Measurements from ENCODE around the gene CES5A.
A peak's percentile ranks its signal among the peaks of the same experiment; 100 is the strongest.
"Not testable (repeated sequence)": the region's sequence is repeated elsewhere in the genome, so short reads cannot be mapped to it uniquely, and the experiment has no call there.

CES5A gene

GRCh38 chr16:55809851-55810250 is 65.3 kb downstream of the CES5A start:
- Histone ChIP-seq H3K27ac (no peak overlapping the region), H3K4me3 (no peak overlapping the region)
- TF ChIP-seq, protein P1, sequence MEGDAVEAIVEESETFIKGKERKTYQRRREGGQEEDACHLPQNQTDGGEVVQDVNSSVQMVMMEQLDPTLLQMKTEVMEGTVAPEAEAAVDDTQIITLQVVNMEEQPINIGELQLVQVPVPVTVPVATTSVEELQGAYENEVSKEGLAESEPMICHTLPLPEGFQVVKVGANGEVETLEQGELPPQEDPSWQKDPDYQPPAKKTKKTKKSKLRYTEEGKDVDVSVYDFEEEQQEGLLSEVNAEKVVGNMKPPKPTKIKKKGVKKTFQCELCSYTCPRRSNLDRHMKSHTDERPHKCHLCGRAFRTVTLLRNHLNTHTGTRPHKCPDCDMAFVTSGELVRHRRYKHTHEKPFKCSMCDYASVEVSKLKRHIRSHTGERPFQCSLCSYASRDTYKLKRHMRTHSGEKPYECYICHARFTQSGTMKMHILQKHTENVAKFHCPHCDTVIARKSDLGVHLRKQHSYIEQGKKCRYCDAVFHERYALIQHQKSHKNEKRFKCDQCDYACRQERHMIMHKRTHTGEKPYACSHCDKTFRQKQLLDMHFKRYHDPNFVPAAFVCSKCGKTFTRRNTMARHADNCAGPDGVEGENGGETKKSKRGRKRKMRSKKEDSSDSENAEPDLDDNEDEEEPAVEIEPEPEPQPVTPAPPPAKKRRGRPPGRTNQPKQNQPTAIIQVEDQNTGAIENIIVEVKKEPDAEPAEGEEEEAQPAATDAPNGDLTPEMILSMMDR (IDR thresholded peaks at IDR 0.05) = no peak
- DNase-seq (ENCODE audit: low spot score) = peak; percentile 66

DNA sequence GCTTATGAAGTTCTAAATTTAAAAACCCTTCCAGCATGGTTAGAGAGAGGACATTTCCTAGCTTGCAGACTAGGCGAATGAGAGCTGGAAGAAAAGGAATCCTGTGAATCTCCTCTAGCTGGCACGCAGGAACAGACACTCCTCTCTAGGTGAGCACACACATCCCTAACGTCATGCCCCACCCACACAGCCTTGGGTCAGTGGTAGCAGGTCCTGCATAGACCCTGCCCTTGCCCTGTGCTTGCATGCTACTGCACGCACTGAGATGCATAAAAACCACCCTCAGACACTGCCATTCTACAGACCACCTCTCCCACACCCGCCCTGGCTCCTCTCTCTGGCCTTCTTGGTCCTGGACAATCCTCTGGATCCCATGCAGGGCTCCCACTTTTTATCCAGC is 65.8 kb downstream of the CES5A start:
- no peak overlapping the region for H3K27ac ChIP-seq
- H3K4me3 ChIP-seq = no peak overlapping the region
- peak; percentile 22 for DNase-seq (ENCODE audit: low spot score)
- TF ChIP-seq, protein P1 (IDR thresholded peaks at IDR 0.05) = no peak

DNA sequence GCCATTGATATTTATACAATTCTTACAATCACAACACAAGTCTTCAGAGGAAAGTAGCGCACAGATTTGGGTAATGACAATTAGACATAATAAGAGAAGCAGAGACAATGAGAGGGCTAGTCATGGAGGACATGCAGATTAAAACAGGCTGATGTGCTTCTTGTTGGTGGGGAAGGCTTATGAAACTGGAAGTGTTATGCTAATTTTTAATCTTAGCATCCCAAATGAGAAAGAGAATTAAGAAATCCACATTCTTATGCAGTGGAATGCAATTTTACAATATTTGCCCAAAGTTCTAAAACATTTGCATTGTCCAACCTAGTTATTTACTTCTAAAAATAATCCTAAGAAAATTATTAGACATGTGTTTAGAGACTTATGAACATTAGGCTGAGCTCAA is 66.9 kb downstream of the CES5A start:
- not testable (repeated sequence) for DNase-seq (ENCODE audit: low spot score); H3K27ac ChIP-seq; H3K4me3 ChIP-seq

GRCh38 chr16:55805104-55805503 is 70.1 kb downstream of the CES5A start:
- not testable (repeated sequence) for DNase-seq (ENCODE audit: low spot score); H3K27ac ChIP-seq

GRCh38 chr16:55803681-55804080 is 71.5 kb downstream of the CES5A start:
- H3K27ac ChIP-seq; H3K4me3 ChIP-seq; DNase-seq (ENCODE audit: low spot score): not testable (repeated sequence)

More at GRCh38 chr16:55805104-55805503, 70.1 kb downstream of the CES5A start:
- H3K4me3 ChIP-seq = not testable (repeated sequence)

All from coronary artery (tissue), 2 donors.